Lower leg skin (tissue), 3 donors: ENCODE results near the gene LDAH.

Experiments used
- POLR2A ChIP-seq, 2 donors: fragments of 450-650 bp; IDR thresholded peaks; one replicate each; pipeline ENCODE4 v1.6.1; 2016 to 2017; ENCODE audit warnings: antibody characterized with exemption in 2 of 2, mild to moderate bottlenecking in 1 of 2, moderate library complexity in 1 of 2
- TF ChIP-seq, protein P1 (sequence below), 3 donors: fragments of 450-650 bp; IDR thresholded peaks; one replicate each; pipeline ENCODE4 v1.5.1; 2016; ENCODE audit warnings: antibody characterized with exemption in 3 of 3, mild to moderate bottlenecking in 3 of 3, moderate library complexity in 2 of 3

DNA sequence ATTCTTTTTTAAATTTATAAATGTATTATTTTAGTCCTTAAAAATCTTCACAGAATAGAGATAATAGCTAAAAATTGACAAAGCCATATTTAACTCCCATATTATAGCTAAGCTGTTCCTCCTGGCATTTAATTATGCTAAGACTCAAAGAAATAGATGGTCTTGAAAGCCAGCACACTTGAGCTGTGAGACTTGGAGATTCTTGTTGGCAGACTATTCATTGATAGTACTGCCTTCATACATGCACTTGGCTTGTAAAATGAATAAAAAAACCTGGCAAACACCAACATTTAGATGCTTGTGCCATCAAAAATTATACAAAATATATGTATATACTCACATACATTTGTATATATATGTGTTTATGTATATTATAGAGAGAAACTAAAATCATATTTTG is 9.7 kb upstream of the LDAH start:
- TF ChIP-seq, protein P1, sequence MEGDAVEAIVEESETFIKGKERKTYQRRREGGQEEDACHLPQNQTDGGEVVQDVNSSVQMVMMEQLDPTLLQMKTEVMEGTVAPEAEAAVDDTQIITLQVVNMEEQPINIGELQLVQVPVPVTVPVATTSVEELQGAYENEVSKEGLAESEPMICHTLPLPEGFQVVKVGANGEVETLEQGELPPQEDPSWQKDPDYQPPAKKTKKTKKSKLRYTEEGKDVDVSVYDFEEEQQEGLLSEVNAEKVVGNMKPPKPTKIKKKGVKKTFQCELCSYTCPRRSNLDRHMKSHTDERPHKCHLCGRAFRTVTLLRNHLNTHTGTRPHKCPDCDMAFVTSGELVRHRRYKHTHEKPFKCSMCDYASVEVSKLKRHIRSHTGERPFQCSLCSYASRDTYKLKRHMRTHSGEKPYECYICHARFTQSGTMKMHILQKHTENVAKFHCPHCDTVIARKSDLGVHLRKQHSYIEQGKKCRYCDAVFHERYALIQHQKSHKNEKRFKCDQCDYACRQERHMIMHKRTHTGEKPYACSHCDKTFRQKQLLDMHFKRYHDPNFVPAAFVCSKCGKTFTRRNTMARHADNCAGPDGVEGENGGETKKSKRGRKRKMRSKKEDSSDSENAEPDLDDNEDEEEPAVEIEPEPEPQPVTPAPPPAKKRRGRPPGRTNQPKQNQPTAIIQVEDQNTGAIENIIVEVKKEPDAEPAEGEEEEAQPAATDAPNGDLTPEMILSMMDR (IDR thresholded peaks at IDR 0.05) = no peak
- TF ChIP-seq POLR2A (IDR thresholded peaks at IDR 0.05) = no peak
